K562 (cell line): ENCODE data around the gene TMEM92. TPM values are rescaled to one million over a fixed set of nuclear protein-coding genes. Genes with fewer than 3 reads are reported as not detected.

Experiments used
- ATF1 ChIP-seq, 2 experiments: fragments of 450-650 bp in 1 of 2; IDR thresholded peaks; 2 replicates each; pipeline ENCODE4 v1.6.1; 2016; ENCODE audit warnings: missing compliant biosample characterization in 1 of 2, missing genetic modification characterization in 1 of 2
- CTCF ChIP-seq, 3 experiments: IDR thresholded peaks in 2 of 3; conservative IDR thresholded peaks in 1 of 3; 2 replicates each; pipeline ENCODE4 v1.5.1; 2011 to 2012; ENCODE audit warnings: low read length in 3 of 3, mild to moderate bottlenecking in 3 of 3, control low read depth in 2 of 3, improper control_type of control experiment in 1 of 3, inconsistent platforms in 1 of 3, low read depth in 1 of 3, mixed read lengths in 1 of 3, moderate library complexity in 1 of 3; ENCODE audit not compliant: insufficient read depth in 2 of 3
- ERF ChIP-seq: fragments of 450-650 bp; formaldehyde crosslinking; IDR thresholded peaks from 2 replicates; pipeline ENCODE4 v1.4.0; 2020; ENCODE audit warnings: mild to moderate bottlenecking, mixed read lengths
- HBP1 ChIP-seq: fragments of 450-650 bp; formaldehyde crosslinking; IDR thresholded peaks from 2 replicates; pipeline ENCODE4 v1.4.0; 2022; ENCODE audit warnings: missing genetic modification characterization
- HMG20B ChIP-seq: fragments of 250-450 bp; sonication (Bioruptor Pico); IDR thresholded peaks from 2 replicates; pipeline ENCODE4 v1.5.0; 2021; ENCODE audit warnings: mild to moderate bottlenecking
- LEF1 ChIP-seq: fragments of 450-650 bp; IDR thresholded peaks from 2 replicates; pipeline ENCODE4 v1.6.1; 2016; ENCODE audit warnings: mild to moderate bottlenecking
- MYC ChIP-seq, 2 experiments: fragments of 250-450 bp in 1 of 2; sonication (Bioruptor Pico) in 1 of 2; IDR thresholded peaks; 2 replicates each; pipeline versions ENCODE4 v1.5.1 to v1.6.1; 2012 to 2021; ENCODE audit warnings: low read depth in 2 of 2, borderline replicate concordance in 1 of 2, improper control_type of control experiment in 1 of 2, low read length in 1 of 2, mild to moderate bottlenecking in 1 of 2, moderate library complexity in 1 of 2
- TRIM25 ChIP-seq: fragments of 450-650 bp; IDR thresholded peaks from 2 replicates; pipeline ENCODE4 v1.7.0; 2016; ENCODE audit warnings: borderline replicate concordance
- ZBTB26 ChIP-seq: fragments of 450-650 bp; formaldehyde crosslinking; IDR thresholded peaks from 2 replicates; pipeline ENCODE4 v1.4.0; 2022; ENCODE audit warnings: missing genetic modification characterization
- ZBTB5 ChIP-seq: fragments of 450-650 bp; IDR thresholded peaks from 2 replicates; pipeline ENCODE4 v1.6.1; 2017; ENCODE audit warnings: antibody characterized with exemption
- ZNF77 ChIP-seq: fragments of 250-450 bp; sonication (Bioruptor Pico); IDR thresholded peaks from 2 replicates; pipeline ENCODE4 v1.5.0; 2020
- polyA plus RNA-seq, 8 experiments: library from polyadenylated mRNA; depleted of rRNA in 4 of 8; stranded (reverse) in 5 of 8; unstranded in 3 of 8; fragments of >200 nt; fragmentation: Nextera tagmentation in 2 of 8; fragmentation: Illumina TruSeq in 1 of 8; extraction: Ambion mirVana in 2 of 8; extraction: Trizol in 1 of 8; gene quantifications; 2 replicates each; pipeline versions ENCODE4 v1.2.1 to v1.2.3, GENCODE V29; 2011 to 2014; ENCODE audit warnings: inconsistent platforms in 1 of 8, missing spikeins in 1 of 8
- total RNA-seq, 7 experiments: library from RNA; depleted of rRNA in 6 of 7; stranded (reverse); fragments of >200 nt in 6 of 7; fragmentation: Illumina TruSeq in 2 of 7; extraction: Trizol in 2 of 7; gene quantifications; 2 replicates each; pipeline versions ENCODE4 v1.2.1 to v1.2.3, GENCODE V29; 2011 to 2021; ENCODE audit warnings: low replicate concordance in 1 of 7

TMEM92 gene
- total and polyA plus RNA-seq, 9 of the 15 experiments (the other 6 are each of a cell fraction or from before 2014, with no cell fraction given) = 0.14 to 2.1 (median 0.40) TPM

GRCh38 chr17:50272711-50273653, 1.3 kb upstream of the TMEM92 start (continued):
- no peak for TF ChIP-seq HMG20B
- TF ChIP-seq ZNF77 = no peak
- TF ChIP-seq ERF (CRISPR knock-in tag) = 0 out of 2 replicates have a peak, but pooled peaks have one; percentile 39
- no peak for TF ChIP-seq LEF1
- TF ChIP-seq MYC (IDR thresholded peaks at IDR 0.05; ENCODE audit: low read depth, low read length) = no peak
- no peak for TF ChIP-seq MYC (CRISPR knock-in tag; IDR thresholded peaks at IDR 0.05; ENCODE audit: borderline replicate concordance, low read depth)
- TF ChIP-seq CTCF (IDR thresholded peaks at IDR 0.05 in 2 of 3, conservative IDR thresholded peaks at IDR 0.05 in 1 of 3; ENCODE audit: insufficient read depth in 2 of 3, low read depth in 1 of 3, low read length in 3 of 3) = peak; percentile 68 to 93 (median 76)
- TF ChIP-seq ATF1 (CRISPR knock-in tag; IDR thresholded peaks at IDR 0.05) = no peak
- peak; percentile 10; the same call in 1 of the 2 replicates for TF ChIP-seq ATF1 (tag; IDR thresholded peaks at IDR 0.05)
- TF ChIP-seq HBP1 (CRISPR knock-in tag) = peak; percentile 27; the same call in 1 of the 2 replicates
- TF ChIP-seq ZBTB26 (CRISPR knock-in tag) = 0 out of 2 replicates have a peak, but pooled peaks have one; percentile 29
- TF ChIP-seq ZBTB5 = no peak
- TF ChIP-seq TRIM25 = no peak
